ENCODE results near the gene EPOP.

EPOP gene

GRCh38 chr17:38674014-38674748, 576 bp downstream of the EPOP start:
- no peak for DNase-seq (ENCODE audit: low read depth in 2 of 2)

DNA sequence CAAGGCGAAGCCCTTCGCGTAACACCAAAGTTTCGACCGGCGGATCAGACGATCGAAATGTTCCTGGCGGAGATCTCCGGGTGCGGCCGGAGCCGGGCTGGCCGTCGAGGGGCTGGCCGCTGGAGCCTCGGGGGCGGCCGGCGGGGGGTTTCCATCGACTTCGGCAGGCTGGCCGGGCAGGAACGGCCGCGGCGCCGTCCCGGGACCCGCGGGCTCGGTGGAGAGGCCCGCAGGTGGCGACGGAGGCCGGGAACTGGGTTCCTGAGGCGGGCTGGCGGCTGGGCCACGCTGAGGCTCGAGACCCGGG, 1.1 kb downstream of the EPOP start:
- no peak for DNase-seq (ENCODE audit: low read depth in 2 of 2)

- no peak for DNase-seq (ENCODE audit: low read depth in 2 of 2)
These were observed 1.7 kb downstream of the EPOP start for GRCh38 chr17:38672788-38673706.

GRCh38 chr17:38671939-38672720, 2.6 kb downstream of the EPOP start:
- DNase-seq (ENCODE audit: low read depth in 2 of 2) = no peak

DNA sequence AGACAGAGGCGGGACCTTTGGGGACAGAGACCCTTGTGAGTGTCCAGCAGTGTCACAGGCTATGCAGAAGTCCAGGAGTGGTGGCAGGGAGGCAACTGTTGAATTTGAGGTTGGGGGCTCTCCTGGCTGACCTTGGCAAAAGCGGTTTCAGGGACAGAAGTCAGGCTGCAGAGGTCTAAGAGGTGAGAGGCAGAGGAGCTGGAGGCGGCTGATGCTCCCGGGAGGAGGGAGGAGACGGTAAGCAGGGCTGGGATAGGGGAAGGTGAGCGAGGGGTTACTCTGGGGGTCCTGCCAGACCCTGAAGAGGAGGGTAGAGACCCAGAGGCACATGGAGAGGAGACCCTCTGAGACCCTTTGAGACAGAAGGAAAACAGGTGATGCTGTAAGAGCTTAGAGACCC, 5.2 kb downstream of the EPOP start:
- no peak for DNase-seq (ENCODE audit: low read depth in 2 of 2)

DNA sequence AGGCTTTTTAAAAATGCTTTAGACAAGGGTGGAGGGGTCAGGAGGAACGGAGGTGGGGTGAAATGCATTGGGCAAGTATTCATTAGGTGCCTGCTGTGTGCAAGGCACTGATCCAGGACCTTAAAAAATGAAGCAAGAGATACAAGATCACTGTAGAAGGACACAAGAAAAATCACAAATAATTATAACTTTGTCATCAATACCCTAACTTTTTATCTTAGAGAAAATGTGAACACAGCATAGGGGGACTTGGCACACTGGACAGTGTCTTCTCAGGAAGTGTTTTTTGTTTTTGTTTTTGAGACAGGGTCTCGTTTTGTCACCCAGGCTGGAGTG, 7.0 kb downstream of the EPOP start:
- no peak for DNase-seq (ENCODE audit: low read depth in 2 of 2)

- peak; percentile 25 to 38 for DNase-seq (ENCODE audit: low read depth in 2 of 2)
These were observed 7.5 kb downstream of the EPOP start for GRCh38 chr17:38667099-38667786.

DNA sequence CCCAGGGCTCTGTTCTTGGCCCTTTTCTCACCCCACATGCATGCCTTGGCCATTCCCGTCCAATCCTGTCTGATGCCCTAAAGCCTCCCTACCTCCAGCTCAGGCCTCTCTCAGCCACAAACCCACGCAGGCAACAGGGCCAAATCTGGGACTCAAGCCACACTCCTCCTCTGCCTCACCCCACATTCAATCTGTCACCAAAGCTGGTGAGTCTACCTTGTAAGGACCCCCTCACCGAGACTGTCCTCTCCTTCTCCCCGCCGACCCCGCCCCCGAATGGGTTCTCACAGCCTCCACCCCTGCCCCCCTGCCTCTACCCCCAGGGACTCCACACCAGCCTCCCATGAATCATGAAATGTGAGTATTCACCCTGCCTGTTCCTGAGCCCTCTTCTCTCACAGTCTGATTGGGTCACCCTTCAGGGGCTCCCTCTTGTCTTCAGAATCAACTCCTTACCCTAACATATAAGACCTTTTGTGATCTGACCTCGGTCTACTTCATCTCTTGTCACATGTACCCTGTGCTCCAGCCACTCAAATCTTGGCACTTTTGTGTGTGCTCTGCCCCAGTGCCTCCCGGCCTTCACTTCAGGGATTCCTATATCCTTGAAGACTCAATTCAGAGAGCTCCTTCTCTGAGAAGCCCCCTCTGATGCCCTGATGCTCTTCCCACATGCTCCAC, 10.7 kb downstream of the EPOP start:
- no peak for DNase-seq (ENCODE audit: low read depth in 2 of 2)

GRCh38 chr17:38663125-38663751, 11.5 kb downstream of the EPOP start:
- no peak for DNase-seq (ENCODE audit: low read depth in 2 of 2)

GRCh38 chr17:38660097-38661025, 14.4 kb downstream of the EPOP start:
- no peak for DNase-seq (ENCODE audit: low read depth in 2 of 2)

DNA sequence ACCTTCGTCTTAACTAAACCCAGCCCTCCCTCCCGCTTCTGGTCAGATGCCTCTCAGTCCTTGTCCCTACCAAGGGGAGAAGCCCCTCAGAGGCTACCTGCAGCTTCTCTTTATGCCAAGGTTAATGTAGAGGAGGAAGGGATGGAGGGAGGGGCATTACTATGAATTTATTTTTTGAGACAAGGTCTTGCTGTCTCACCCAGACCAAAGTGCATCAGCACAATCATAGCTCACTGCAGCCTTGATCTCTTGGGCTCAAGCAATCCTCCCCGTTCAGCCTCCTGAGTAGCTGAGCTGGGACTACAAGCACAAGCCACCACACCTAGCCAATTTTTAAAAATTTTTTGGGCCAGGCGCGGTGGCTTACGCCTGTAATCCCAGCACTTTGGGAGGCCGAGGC, 15.3 kb downstream of the EPOP start:
- no peak for DNase-seq (ENCODE audit: low read depth in 2 of 2)

- DNase-seq (ENCODE audit: low read depth in 2 of 2) = no peak
These were observed 15.9 kb downstream of the EPOP start for GRCh38 chr17:38658741-38659345.

GRCh38 chr17:38657824-38658740, 16.7 kb downstream of the EPOP start:
- DNase-seq (ENCODE audit: low read depth in 2 of 2) = no peak

DNA sequence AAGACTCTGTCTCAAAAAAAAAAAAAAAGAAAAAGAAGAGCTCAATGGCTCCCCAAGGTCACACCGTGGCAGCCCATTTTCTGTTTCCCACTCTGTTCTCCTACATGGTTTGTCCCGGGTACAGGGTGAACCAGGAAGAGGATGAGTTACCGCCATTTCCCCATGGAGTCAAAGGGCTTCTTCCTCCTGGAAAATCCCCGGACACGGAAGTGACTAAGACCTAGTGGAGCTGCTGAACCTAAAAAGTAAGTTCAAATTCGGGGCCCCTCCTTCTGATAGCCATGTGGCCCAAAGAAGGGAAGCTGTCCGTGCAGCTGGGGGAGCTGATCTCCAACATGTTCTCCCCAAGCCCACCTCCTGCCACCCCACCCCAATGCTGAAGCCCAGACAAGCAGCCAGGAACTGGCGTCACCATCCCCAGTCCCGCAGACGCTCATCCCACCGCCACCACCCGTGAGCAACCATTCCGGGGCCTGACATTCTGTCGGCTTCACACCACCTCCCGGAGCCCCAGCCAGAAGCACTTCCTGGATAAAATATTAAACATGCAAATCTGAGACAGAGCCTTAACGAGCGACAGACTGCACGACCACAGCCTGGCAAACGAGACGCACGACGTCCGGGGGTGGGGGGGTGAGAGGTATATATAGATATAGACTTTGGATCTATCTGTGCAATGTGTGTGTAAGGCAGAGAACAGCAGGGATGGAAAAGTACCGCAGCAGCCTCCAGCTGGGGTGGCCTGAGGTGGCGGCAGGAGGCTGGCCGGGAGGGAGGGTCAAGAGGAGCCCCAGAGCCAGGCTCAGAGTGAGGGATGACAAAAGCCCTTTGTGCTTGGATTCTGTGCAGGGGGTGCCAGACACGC, 17.6 kb downstream of the EPOP start:
- DNase-seq (ENCODE audit: low read depth in 2 of 2) = no peak

- DNase-seq (ENCODE audit: low read depth in 2 of 2) = no peak
These were observed 20.1 kb downstream of the EPOP start for GRCh38 chr17:38654411-38655398.

GRCh38 chr17:38653679-38654078, 21.1 kb downstream of the EPOP start:
- no peak for DNase-seq (ENCODE audit: low read depth in 2 of 2)

Data from stimulated activated CD8-positive, alpha-beta memory T cell treated with anti-CD3 and anti-CD28 coated beads, Interleukin-2, amount 100 ng/mL, for 1 hour (primary cell).